WTC11 (cell line): ENCODE data around the gene MAN2B1. TPM values are rescaled to one million over a fixed set of nuclear protein-coding genes. Genes with fewer than 3 reads are reported as not detected.
A peak's percentile ranks its signal among the peaks of the same experiment; 100 is the strongest.

Experiments used
- FOXJ3 ChIP-seq: sonication (generic); formaldehyde crosslinking; IDR thresholded peaks from 2 replicates; pipeline ENCODE4 v1.9.0; 2021; ENCODE audit warnings: missing genetic modification reagents, mild to moderate bottlenecking, borderline replicate concordance
- FOXP1 ChIP-seq: sonication (generic); formaldehyde crosslinking; IDR thresholded peaks from 2 replicates; pipeline ENCODE4 v1.8.0; 2022; ENCODE audit warnings: missing genetic modification reagents, mild to moderate bottlenecking, moderate library complexity, borderline replicate concordance
- GRHL2 ChIP-seq: fragments of 250-450 bp; sonication (Bioruptor Pico); IDR thresholded peaks from 2 replicates; pipeline ENCODE4 v1.8.0; 2022; ENCODE audit warnings: mild to moderate bottlenecking, moderate library complexity; ENCODE audit not compliant: insufficient replicate concordance, severe bottlenecking
- JUN ChIP-seq: sonication (generic); formaldehyde crosslinking; IDR thresholded peaks from 2 replicates; pipeline ENCODE4 v1.8.0; 2023; ENCODE audit warnings: mild to moderate bottlenecking, missing genetic modification reagents
- NFATC4 ChIP-seq: fragments of 250-450 bp; sonication (Bioruptor Pico); IDR thresholded peaks from 2 replicates; pipeline ENCODE4 v1.9.0; 2021; ENCODE audit warnings: mild to moderate bottlenecking
- NFE2L1 ChIP-seq: sonication (generic); formaldehyde crosslinking; IDR thresholded peaks from 2 replicates; pipeline ENCODE4 v1.8.1; 2023; ENCODE audit warnings: missing genetic modification reagents
- SMAD4 ChIP-seq: sonication (generic); formaldehyde crosslinking; IDR thresholded peaks from 2 replicates; pipeline ENCODE4 v1.8.0; 2022; ENCODE audit warnings: mild to moderate bottlenecking, missing genetic modification reagents
- TCF7 ChIP-seq: sonication (generic); formaldehyde crosslinking; IDR thresholded peaks from 2 replicates; pipeline ENCODE4 v1.8.0; 2022; ENCODE audit warnings: mild to moderate bottlenecking, low read depth, missing genetic modification reagents, moderate library complexity
- ZNF671 ChIP-seq: fragments of 250-450 bp; sonication (Bioruptor Pico); IDR thresholded peaks from 2 replicates; pipeline ENCODE4 v1.8.0; 2021; ENCODE audit warnings: mild to moderate bottlenecking
- total RNA-seq: library from RNA; stranded (reverse); gene quantifications from 3 replicates; pipeline ENCODE4 v1.2.3, GENCODE V29; 2021
- TF ChIP-seq, protein P1 (sequence below): fragments of 250-450 bp; sonication (Bioruptor Pico); conservative IDR thresholded peaks from 2 replicates; pipeline ENCODE4 v1.9.0; 2021; ENCODE audit warnings: mild to moderate bottlenecking
- TF ChIP-seq, protein P2 (sequence below): sonication (generic); formaldehyde crosslinking; IDR thresholded peaks from 2 replicates; pipeline ENCODE4 v1.8.0; 2023; ENCODE audit warnings: missing genetic modification reagents, mild to moderate bottlenecking, borderline replicate concordance
- TF ChIP-seq, protein P3 (sequence below): sonication (generic); formaldehyde crosslinking; IDR thresholded peaks from 2 replicates; pipeline ENCODE4 v1.8.1; 2022; ENCODE audit warnings: low read depth, missing genetic modification reagents, borderline replicate concordance
- TF ChIP-seq, protein P4 (sequence below): sonication (generic); formaldehyde crosslinking; IDR thresholded peaks from 2 replicates; pipeline ENCODE4 v1.8.0; 2022; ENCODE audit warnings: missing genetic modification reagents
- TF ChIP-seq, protein P5 (sequence below): sonication (generic); formaldehyde crosslinking; IDR thresholded peaks from 2 replicates; pipeline ENCODE4 v1.8.0; 2023; ENCODE audit warnings: mild to moderate bottlenecking, missing genetic modification reagents
- TF ChIP-seq, protein P6 (sequence below): sonication (generic); formaldehyde crosslinking; IDR thresholded peaks from 2 replicates; pipeline ENCODE4 v1.8.0; 2023; ENCODE audit warnings: missing genetic modification reagents
- TF ChIP-seq, protein P7 (sequence below): sonication (generic); formaldehyde crosslinking; conservative IDR thresholded peaks from 2 replicates; pipeline ENCODE4 v1.8.1; 2023; ENCODE audit warnings: mild to moderate bottlenecking, low read depth, missing genetic modification reagents, moderate library complexity

The MAN2B1 gene
- total RNA-seq, 1 experiment from 2014 or later, result 73.4 TPM

DNA sequence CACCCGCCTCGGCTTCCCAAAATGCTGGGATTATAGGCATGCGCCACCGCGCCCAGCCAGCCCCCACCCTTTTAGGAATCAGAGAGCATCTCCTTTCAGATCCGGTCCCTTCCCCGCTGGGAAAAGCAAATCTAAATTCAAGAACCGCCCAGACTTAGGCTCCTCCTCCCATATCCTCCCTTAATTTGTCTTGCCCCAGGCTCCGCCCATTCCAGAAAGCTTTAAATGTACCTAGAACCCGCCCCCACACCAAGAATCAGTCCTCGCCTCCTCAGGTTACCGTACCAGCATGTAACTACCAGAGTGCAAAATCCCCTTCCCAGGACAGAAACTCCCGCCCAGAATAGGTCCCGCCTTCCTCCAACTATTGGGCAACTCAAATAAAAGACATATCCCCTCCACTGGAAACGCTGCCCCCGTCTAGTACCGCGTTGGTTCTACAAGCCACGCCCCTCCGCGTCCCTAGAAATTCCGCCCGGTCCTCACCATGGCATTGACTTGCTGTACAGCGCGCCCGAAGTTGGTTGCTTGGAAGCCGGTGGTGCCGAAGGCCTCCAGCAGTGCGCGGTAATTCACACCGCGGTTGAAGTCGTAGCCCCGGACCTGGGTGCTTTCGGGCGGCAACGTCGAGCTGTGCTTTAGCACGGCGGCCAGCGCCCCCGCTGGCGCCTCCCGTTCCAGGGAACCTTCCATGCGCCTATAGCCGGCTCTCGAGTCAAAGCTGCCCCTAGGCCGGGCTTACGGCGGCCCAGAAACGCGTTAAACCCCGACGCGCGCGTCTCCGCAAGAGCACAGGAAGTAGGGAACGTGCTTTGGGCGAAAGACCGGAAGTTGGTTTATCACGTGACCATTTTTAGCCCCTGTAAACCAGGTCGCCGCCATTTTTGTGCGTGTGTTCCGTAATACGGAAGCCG, 14.8 kb upstream of the MAN2B1 start, which contains the start of gene DHPS (continued):
- TF ChIP-seq, protein P1, sequence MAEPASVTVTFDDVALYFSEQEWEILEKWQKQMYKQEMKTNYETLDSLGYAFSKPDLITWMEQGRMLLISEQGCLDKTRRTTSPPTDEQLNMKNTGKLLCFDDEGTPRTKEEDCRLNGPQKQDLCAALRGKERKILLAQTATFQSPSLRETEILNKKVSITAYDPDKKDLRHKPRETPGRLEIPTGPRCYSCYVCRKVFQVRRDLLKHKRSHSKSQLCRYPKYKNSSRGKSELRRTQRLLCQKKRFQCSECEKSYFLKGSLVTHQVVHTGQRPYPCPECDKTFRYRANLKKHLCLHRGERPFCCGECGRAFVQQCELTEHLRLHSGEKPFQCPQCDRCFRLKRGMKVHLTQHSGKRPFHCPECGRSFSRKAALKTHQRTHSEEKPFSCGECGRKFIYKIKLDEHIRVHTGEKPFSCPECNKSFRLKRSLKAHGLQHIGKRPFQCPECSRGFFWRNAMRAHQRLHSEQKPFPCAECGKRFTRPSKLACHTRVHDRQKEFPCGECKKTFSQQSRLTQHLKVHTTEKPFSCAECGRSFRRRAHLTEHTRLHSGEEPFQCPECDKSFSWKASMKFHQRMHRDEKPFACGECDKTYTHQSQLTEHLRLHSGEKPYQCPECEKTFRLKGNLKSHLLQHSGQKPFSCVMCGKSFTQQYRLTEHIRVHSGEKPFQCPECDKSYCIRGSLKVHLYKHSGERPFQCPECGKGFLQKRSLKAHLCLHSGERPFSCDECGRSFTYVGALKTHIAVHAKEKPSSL (CRISPR knock-in tag), result no peak
- 0 out of 2 replicates have a peak, but pooled peaks have one; percentile 19 for TF ChIP-seq FOXP1 (CRISPR knock-in tag)
- TF ChIP-seq NFATC4 (CRISPR knock-in tag), result peak; percentile 74; the same call in 1 of the 2 replicates
- TF ChIP-seq GRHL2, result no peak
- TF ChIP-seq, protein P2, sequence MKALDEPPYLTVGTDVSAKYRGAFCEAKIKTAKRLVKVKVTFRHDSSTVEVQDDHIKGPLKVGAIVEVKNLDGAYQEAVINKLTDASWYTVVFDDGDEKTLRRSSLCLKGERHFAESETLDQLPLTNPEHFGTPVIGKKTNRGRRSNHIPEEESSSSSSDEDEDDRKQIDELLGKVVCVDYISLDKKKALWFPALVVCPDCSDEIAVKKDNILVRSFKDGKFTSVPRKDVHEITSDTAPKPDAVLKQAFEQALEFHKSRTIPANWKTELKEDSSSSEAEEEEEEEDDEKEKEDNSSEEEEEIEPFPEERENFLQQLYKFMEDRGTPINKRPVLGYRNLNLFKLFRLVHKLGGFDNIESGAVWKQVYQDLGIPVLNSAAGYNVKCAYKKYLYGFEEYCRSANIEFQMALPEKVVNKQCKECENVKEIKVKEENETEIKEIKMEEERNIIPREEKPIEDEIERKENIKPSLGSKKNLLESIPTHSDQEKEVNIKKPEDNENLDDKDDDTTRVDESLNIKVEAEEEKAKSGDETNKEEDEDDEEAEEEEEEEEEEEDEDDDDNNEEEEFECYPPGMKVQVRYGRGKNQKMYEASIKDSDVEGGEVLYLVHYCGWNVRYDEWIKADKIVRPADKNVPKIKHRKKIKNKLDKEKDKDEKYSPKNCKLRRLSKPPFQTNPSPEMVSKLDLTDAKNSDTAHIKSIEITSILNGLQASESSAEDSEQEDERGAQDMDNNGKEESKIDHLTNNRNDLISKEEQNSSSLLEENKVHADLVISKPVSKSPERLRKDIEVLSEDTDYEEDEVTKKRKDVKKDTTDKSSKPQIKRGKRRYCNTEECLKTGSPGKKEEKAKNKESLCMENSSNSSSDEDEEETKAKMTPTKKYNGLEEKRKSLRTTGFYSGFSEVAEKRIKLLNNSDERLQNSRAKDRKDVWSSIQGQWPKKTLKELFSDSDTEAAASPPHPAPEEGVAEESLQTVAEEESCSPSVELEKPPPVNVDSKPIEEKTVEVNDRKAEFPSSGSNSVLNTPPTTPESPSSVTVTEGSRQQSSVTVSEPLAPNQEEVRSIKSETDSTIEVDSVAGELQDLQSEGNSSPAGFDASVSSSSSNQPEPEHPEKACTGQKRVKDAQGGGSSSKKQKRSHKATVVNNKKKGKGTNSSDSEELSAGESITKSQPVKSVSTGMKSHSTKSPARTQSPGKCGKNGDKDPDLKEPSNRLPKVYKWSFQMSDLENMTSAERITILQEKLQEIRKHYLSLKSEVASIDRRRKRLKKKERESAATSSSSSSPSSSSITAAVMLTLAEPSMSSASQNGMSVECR, result peak; percentile 68; the same call in 1 of the 2 replicates
- TF ChIP-seq FOXJ3, result no peak
- TF ChIP-seq SMAD4 (CRISPR knock-in tag), result 0 out of 2 replicates have a peak, but pooled peaks have one; percentile 23
- TF ChIP-seq TCF7, result no peak
- TF ChIP-seq, protein P3, sequence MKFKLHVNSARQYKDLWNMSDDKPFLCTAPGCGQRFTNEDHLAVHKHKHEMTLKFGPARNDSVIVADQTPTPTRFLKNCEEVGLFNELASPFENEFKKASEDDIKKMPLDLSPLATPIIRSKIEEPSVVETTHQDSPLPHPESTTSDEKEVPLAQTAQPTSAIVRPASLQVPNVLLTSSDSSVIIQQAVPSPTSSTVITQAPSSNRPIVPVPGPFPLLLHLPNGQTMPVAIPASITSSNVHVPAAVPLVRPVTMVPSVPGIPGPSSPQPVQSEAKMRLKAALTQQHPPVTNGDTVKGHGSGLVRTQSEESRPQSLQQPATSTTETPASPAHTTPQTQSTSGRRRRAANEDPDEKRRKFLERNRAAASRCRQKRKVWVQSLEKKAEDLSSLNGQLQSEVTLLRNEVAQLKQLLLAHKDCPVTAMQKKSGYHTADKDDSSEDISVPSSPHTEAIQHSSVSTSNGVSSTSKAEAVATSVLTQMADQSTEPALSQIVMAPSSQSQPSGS (CRISPR knock-in tag), result 0 out of 2 replicates have a peak, but pooled peaks have one; percentile 19
- TF ChIP-seq, protein P4, sequence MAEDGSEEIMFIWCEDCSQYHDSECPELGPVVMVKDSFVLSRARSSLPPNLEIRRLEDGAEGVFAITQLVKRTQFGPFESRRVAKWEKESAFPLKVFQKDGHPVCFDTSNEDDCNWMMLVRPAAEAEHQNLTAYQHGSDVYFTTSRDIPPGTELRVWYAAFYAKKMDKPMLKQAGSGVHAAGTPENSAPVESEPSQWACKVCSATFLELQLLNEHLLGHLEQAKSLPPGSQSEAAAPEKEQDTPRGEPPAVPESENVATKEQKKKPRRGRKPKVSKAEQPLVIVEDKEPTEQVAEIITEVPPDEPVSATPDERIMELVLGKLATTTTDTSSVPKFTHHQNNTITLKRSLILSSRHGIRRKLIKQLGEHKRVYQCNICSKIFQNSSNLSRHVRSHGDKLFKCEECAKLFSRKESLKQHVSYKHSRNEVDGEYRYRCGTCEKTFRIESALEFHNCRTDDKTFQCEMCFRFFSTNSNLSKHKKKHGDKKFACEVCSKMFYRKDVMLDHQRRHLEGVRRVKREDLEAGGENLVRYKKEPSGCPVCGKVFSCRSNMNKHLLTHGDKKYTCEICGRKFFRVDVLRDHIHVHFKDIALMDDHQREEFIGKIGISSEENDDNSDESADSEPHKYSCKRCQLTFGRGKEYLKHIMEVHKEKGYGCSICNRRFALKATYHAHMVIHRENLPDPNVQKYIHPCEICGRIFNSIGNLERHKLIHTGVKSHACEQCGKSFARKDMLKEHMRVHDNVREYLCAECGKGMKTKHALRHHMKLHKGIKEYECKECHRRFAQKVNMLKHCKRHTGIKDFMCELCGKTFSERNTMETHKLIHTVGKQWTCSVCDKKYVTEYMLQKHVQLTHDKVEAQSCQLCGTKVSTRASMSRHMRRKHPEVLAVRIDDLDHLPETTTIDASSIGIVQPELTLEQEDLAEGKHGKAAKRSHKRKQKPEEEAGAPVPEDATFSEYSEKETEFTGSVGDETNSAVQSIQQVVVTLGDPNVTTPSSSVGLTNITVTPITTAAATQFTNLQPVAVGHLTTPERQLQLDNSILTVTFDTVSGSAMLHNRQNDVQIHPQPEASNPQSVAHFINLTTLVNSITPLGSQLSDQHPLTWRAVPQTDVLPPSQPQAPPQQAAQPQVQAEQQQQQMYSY, result no peak
- TF ChIP-seq, protein P5, sequence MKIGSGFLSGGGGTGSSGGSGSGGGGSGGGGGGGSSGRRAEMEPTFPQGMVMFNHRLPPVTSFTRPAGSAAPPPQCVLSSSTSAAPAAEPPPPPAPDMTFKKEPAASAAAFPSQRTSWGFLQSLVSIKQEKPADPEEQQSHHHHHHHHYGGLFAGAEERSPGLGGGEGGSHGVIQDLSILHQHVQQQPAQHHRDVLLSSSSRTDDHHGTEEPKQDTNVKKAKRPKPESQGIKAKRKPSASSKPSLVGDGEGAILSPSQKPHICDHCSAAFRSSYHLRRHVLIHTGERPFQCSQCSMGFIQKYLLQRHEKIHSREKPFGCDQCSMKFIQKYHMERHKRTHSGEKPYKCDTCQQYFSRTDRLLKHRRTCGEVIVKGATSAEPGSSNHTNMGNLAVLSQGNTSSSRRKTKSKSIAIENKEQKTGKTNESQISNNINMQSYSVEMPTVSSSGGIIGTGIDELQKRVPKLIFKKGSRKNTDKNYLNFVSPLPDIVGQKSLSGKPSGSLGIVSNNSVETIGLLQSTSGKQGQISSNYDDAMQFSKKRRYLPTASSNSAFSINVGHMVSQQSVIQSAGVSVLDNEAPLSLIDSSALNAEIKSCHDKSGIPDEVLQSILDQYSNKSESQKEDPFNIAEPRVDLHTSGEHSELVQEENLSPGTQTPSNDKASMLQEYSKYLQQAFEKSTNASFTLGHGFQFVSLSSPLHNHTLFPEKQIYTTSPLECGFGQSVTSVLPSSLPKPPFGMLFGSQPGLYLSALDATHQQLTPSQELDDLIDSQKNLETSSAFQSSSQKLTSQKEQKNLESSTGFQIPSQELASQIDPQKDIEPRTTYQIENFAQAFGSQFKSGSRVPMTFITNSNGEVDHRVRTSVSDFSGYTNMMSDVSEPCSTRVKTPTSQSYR (CRISPR knock-in tag), result no peak
- TF ChIP-seq, protein P6, sequence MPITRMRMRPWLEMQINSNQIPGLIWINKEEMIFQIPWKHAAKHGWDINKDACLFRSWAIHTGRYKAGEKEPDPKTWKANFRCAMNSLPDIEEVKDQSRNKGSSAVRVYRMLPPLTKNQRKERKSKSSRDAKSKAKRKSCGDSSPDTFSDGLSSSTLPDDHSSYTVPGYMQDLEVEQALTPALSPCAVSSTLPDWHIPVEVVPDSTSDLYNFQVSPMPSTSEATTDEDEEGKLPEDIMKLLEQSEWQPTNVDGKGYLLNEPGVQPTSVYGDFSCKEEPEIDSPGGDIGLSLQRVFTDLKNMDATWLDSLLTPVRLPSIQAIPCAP (CRISPR knock-in tag), result no peak
- TF ChIP-seq, protein P7, sequence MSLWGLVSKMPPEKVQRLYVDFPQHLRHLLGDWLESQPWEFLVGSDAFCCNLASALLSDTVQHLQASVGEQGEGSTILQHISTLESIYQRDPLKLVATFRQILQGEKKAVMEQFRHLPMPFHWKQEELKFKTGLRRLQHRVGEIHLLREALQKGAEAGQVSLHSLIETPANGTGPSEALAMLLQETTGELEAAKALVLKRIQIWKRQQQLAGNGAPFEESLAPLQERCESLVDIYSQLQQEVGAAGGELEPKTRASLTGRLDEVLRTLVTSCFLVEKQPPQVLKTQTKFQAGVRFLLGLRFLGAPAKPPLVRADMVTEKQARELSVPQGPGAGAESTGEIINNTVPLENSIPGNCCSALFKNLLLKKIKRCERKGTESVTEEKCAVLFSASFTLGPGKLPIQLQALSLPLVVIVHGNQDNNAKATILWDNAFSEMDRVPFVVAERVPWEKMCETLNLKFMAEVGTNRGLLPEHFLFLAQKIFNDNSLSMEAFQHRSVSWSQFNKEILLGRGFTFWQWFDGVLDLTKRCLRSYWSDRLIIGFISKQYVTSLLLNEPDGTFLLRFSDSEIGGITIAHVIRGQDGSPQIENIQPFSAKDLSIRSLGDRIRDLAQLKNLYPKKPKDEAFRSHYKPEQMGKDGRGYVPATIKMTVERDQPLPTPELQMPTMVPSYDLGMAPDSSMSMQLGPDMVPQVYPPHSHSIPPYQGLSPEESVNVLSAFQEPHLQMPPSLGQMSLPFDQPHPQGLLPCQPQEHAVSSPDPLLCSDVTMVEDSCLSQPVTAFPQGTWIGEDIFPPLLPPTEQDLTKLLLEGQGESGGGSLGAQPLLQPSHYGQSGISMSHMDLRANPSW (CRISPR knock-in tag), result no peak
- no peak for TF ChIP-seq ZNF671 (CRISPR knock-in tag)
- TF ChIP-seq NFE2L1 (CRISPR knock-in tag), result 0 out of 2 replicates have a peak, but pooled peaks have one; percentile 18
- peak; percentile 62; the same call in 1 of the 2 replicates for TF ChIP-seq JUN
